Tibial artery (tissue), 4 donors: ENCODE measurements around the gene RAD51B.

Source experiments
- DNase-seq, 2 donors: peaks; one replicate each; pipeline ENCODE4 v3.0.0-alpha.2; 2019
- H3K27ac ChIP-seq, 2 donors: fragments of 200-600 bp; sonication (generic) in 1 of 2; 1 replicate in 1 of 2; 2 replicates in 1 of 2; pipeline ENCODE4 v1.5.1; 2018 to 2019; ENCODE audit warnings: mild to moderate bottlenecking in 1 of 2
- H3K27me3 ChIP-seq, 2 donors: fragments of 200-600 bp; sonication (generic) in 1 of 2; one replicate each; pipeline versions ENCODE4 v1.5.1 to v1.6.0; 2016 to 2019
- H3K36me3 ChIP-seq, 3 donors: fragments of 200-600 bp; sonication (generic) in 2 of 3; one replicate each; pipeline ENCODE4 v1.5.1; 2016 to 2019; ENCODE audit warnings: mild to moderate bottlenecking in 2 of 3
- H3K4me1 ChIP-seq, 4 donors: fragments of 200-600 bp; sonication (generic) in 2 of 4; 1 replicate in 3 of 4; 2 replicates in 1 of 4; pipeline ENCODE4 v1.5.1; 2016 to 2019
- H3K4me3 ChIP-seq, 2 donors: fragments of 200-600 bp; sonication (generic) in 1 of 2; 1 replicate in 1 of 2; 2 replicates in 1 of 2; pipeline ENCODE4 v1.5.1; 2018 to 2019; ENCODE audit warnings: mild to moderate bottlenecking in 2 of 2
- H3K9me3 ChIP-seq, 3 donors: fragments of 200-600 bp; sonication (generic) in 1 of 3; one replicate each; pipeline ENCODE4 v1.5.1; 2016 to 2019
- intact Hi-C: fragments of 100-400 bp; cut with DNase I; formaldehyde crosslinking; loops from one replicate; pipeline ENCODE4 v1.15.0; 2023; ENCODE audit warnings: low total_unique reads
- TF ChIP-seq, protein P1 (sequence below), 2 experiments: fragments of 200-600 bp in 1 of 2; fragments of 450-650 bp in 1 of 2; IDR thresholded peaks; one replicate each; pipeline ENCODE4 v1.5.1; 2017 to 2019; ENCODE audit warnings: antibody characterized with exemption in 2 of 2, mild to moderate bottlenecking in 1 of 2, moderate library complexity in 1 of 2

Gene RAD51B

DNA sequence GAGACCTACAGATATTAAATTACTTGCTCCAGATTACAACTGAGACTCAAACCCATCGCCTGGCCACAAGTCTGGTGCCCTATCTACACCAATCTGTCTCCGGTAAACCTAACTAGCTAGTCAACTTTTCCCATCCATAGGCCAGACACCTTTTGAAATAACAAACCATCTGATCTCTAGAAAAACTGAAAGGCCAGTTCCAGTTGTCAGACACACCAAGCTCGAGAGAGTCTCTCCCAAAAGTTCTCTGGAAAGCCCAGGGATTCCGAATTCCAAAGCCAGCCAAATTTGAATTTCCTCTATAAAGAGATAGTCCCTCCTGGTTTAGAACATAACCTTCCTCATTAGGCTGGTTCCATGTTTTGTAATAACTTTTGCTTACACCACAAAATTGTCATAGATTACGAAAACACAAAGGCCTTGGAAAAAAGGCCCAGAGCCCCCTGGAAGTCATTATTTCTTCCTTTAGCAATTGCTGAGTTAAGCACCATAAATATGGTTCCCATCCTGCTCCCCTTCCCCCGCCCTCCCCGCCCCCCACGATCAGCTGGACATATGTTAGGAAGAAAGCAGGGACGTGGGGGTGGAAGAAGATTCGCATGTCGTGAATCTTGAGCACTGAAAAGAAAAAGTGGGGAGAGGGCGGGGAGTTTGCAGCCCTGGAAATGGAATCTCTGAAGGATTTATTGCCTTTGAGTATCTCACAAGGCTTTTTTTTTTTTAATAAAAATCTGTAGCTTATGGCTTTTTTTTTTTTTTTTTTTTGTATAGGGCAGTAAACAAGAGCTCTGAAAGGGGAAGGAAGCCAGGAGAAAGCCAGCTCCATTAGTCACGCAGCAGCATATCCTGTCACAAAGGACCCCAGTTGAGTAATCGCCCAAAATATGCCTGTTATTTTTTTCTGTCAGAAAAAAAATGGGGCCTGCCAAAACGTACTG lies 862.9 kb downstream of the RAD51B start:
- H3K27ac ChIP-seq: peak overlapping the region; percentile 57 to 62
- peak; percentile 77 to 80 for DNase-seq
- H3K9me3 ChIP-seq: no peaks in the 10 kb centered on the region
- no peaks in the 10 kb centered on the region for H3K36me3 ChIP-seq
- H3K27me3 ChIP-seq: no peaks in the 10 kb centered on the region
- TF ChIP-seq, protein P1, sequence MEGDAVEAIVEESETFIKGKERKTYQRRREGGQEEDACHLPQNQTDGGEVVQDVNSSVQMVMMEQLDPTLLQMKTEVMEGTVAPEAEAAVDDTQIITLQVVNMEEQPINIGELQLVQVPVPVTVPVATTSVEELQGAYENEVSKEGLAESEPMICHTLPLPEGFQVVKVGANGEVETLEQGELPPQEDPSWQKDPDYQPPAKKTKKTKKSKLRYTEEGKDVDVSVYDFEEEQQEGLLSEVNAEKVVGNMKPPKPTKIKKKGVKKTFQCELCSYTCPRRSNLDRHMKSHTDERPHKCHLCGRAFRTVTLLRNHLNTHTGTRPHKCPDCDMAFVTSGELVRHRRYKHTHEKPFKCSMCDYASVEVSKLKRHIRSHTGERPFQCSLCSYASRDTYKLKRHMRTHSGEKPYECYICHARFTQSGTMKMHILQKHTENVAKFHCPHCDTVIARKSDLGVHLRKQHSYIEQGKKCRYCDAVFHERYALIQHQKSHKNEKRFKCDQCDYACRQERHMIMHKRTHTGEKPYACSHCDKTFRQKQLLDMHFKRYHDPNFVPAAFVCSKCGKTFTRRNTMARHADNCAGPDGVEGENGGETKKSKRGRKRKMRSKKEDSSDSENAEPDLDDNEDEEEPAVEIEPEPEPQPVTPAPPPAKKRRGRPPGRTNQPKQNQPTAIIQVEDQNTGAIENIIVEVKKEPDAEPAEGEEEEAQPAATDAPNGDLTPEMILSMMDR (IDR thresholded peaks at IDR 0.05): no peak
- intact Hi-C loops: no loop called here
- no peak overlapping the region for H3K4me3 ChIP-seq
- H3K4me1 ChIP-seq: peaks cover 0 to 51% (median 42%) of the 10 kb centered on the region in 4 donors

DNA sequence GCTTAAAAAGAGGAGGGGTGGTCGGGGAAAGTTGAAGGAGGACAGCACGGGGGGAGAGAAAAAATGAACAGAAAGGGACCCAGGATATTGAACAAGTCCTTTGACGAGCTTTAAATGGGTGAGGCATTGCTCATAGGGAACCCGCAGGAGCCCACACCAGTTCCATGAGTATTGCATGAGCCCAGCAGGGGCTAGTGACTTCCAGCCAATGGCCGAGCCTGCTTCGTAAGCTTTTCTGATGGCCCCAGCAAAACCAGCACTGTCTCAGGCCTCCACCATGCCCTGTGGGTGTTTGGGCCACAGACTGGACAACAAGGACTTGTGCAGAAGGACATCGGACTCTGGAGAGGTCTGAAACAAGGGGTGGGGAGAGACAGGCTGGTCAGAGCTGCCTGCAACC lies 863.7 kb downstream of the RAD51B start:
- intact Hi-C loops: no loop called here
- Histone ChIP-seq H3K4me1 (peaks cover 0 to 51% (median 42%) of the 10 kb centered on the region in 4 donors), H3K27ac (peak overlapping the region; percentile 57 to 62), H3K4me3 (no peak overlapping the region), H3K36me3 (no peaks in the 10 kb centered on the region), H3K9me3 (no peaks in the 10 kb centered on the region), H3K27me3 (no peaks in the 10 kb centered on the region)
- peak; percentile 20 to 67 for DNase-seq
- TF ChIP-seq, protein P1 (IDR thresholded peaks at IDR 0.05): no peak

DNA sequence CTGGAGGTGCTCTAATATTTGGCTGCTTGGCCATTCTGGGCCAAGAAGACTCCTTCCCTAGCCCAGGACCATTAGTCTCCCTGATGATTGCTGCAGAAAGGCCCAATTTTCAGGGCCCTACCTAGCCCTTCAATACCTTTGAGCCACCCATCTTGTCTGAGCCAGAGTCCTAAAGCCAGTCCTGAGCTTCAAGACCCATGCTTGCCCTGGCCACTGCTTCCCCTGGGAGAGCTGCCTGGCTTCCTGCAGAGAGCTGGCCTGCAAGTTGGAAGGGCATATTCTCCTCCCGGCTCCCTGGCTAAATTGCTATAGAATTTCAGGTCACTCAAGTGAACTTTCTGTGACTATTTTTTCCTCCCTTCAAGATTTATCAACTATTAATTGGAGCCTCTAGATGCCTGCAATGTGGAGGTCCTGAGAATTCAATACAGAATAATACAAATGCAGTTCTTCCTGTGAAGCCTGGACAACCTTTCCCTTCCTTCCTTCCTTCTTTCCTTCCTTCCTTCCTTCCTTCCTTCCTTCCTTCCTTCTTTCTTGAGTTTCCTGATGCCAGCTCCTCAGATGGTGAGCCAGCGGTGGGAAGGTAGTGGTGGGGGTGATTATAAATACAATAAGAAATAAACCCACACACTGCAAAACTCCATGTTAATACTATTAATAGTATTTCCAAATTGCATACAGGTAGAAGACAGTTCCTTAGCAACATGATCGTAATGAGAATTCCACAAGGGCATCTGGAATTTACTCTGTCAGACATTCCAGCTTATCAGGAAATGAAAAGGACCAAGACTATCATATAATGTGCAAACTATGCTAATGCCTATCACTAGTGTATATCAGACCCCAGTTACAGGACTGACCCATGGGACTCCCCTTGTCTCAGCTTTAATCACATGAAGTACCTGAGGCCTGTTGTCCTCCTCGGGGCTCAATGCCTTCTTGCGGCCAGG lies 865.2 kb downstream of the RAD51B start:
- intact Hi-C loops: no loop called here
- H3K27ac ChIP-seq: no peak overlapping the region
- H3K4me3 ChIP-seq: no peak overlapping the region
- H3K36me3 ChIP-seq: no peaks in the 10 kb centered on the region
- H3K27me3 ChIP-seq: no peaks in the 10 kb centered on the region
- peak in 1 of 2 donors; percentile 57 for DNase-seq
- H3K9me3 ChIP-seq: no peaks in the 10 kb centered on the region
- H3K4me1 ChIP-seq: peaks cover 0 to 58% (median 45%) of the 10 kb centered on the region in 4 donors
- TF ChIP-seq, protein P1 (IDR thresholded peaks at IDR 0.05): no peak

DNA sequence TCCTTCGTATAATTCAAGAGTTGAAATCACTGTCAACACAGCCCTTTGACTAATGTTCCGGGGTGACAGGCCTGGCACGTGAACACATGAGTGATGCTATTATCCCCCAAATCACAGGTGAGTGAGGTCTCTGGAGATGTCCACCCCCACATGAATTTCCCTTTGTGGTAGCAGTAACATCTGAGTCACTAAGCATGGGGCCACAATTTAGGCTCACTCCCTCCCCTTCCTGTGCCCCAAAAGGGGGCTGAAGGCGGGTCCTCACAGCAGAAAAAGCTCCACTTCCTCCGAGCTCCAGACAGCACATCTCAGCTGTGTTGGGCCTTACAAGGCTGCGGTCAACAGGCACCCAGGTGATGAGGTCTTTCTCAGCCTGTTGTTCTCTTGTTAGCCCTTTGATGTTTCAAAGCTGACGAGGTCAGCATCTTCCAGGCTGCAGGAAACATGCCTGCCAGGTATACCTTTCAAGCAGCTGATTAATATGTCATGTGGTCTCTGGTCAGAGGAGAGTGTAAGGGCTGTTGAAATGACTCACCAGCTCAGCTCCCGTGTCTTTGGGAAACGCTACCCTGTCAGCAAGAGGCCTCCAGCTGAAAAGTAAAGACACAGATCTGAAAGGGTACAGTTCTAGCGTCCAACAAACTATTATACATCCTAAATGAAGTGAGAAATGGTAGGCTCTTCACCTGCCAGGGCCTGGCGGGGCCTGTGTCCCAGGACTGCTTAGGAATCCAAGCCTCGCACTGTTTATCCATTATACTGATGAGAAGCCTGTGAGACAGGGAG lies 866.0 kb downstream of the RAD51B start:
- Histone ChIP-seq H3K4me1 (peaks cover 0 to 50% (median 42%) of the 10 kb centered on the region in 4 donors), H3K9me3 (no peaks in the 10 kb centered on the region), H3K36me3 (no peaks in the 10 kb centered on the region), H3K27ac (no peak overlapping the region), H3K27me3 (no peaks in the 10 kb centered on the region), H3K4me3 (no peak overlapping the region)
- peak in 1 of 2 donors; percentile 60 for DNase-seq
- intact Hi-C loops: no loop called here
- TF ChIP-seq, protein P1 (IDR thresholded peaks at IDR 0.05): no peak

DNA sequence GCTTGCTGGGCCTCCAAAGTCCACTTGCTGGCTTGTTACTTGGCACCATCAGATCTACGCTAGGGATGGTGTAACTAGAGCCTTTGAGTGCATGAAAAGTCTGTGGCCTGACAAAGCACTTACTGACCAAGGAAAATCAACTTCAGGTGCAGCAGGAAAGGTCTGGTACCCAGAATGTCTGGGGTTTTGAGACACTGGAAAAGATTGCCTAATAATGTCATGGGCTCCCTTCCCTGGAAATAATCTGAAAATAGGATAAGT lies 866.6 kb downstream of the RAD51B start:
- no peak for DNase-seq
- peaks cover 0 to 45% (median 36%) of the 10 kb centered on the region in 4 donors for H3K4me1 ChIP-seq
- H3K27me3 ChIP-seq: no peaks in the 10 kb centered on the region
- no peaks in the 10 kb centered on the region for H3K9me3 ChIP-seq
- TF ChIP-seq, protein P1 (IDR thresholded peaks at IDR 0.05): no peak
- H3K27ac ChIP-seq: no peak overlapping the region
- H3K36me3 ChIP-seq: no peaks in the 10 kb centered on the region
- H3K4me3 ChIP-seq: no peak overlapping the region
- intact Hi-C loops: no loop called here
